HepG2 (cell line): ENCODE data around the gene HK2. TPM values are rescaled to one million over a fixed set of nuclear protein-coding genes. Genes with fewer than 3 reads are reported as not detected.

ENCODE experiments used
- ARID5B ChIP-seq: IDR thresholded peaks from 2 replicates; pipeline ENCODE4 v1.4.0; 2020; ENCODE audit warnings: mild to moderate bottlenecking, missing genetic modification reagents
- FIP1L1 ChIP-seq: fragments of 200-400 bp; formaldehyde crosslinking; IDR thresholded peaks from 2 replicates; pipeline ENCODE4 v1.6.1; 2018; ENCODE audit warnings: low read depth, mild to moderate bottlenecking, low read length, moderate library complexity, borderline replicate concordance; ENCODE audit not compliant: insufficient read depth
- GATAD2A ChIP-seq: IDR thresholded peaks from 2 replicates; pipeline ENCODE4 v1.6.1; 2016
- HMG20A ChIP-seq: IDR thresholded peaks from 2 replicates; pipeline ENCODE4 v1.6.1; 2016; ENCODE audit warnings: borderline replicate concordance
- KDM1A ChIP-seq: IDR thresholded peaks from 2 replicates; pipeline ENCODE4 v1.6.1; 2016; ENCODE audit warnings: missing compliant biosample characterization
- KLF6 ChIP-seq: IDR thresholded peaks from 2 replicates; pipeline ENCODE4 v1.8.0; 2016; ENCODE audit warnings: missing biosample characterization, missing genetic modification reagents
- LBX2 ChIP-seq: sonication (generic); formaldehyde crosslinking; IDR thresholded peaks from 2 replicates; pipeline ENCODE4 v1.5.0; 2020; ENCODE audit warnings: missing genetic modification reagents, mild to moderate bottlenecking, borderline replicate concordance
- NCOA2 ChIP-seq: sonication (generic); formaldehyde crosslinking; IDR thresholded peaks from 2 replicates; pipeline ENCODE4 v1.8.0; 2022; ENCODE audit warnings: inconsistent platforms
- NKX3-1 ChIP-seq: sonication (generic); formaldehyde crosslinking; IDR thresholded peaks from 2 replicates; pipeline ENCODE4 v1.5.0; 2020; ENCODE audit warnings: missing genetic modification reagents
- PPARG ChIP-seq: conservative IDR thresholded peaks from 2 replicates; pipeline ENCODE4 v1.6.1; 2016; ENCODE audit warnings: missing biosample characterization, missing genetic modification reagents
- TCF7 ChIP-seq: sonication (generic); IDR thresholded peaks from 2 replicates; pipeline ENCODE4 v1.6.1; 2016; ENCODE audit warnings: antibody characterized with exemption, low read depth
- TEAD2 ChIP-seq: sonication (generic); formaldehyde crosslinking; IDR thresholded peaks from 2 replicates; pipeline ENCODE4 v1.9.0; 2021; ENCODE audit warnings: missing genetic modification reagents
- USF2 ChIP-seq, 2 experiments: sonication (generic) in 1 of 2; formaldehyde crosslinking in 1 of 2; IDR thresholded peaks; 2 replicates each; pipeline versions ENCODE4 v1.5.1 to v1.6.1; 2011 to 2020; ENCODE audit warnings: borderline replicate concordance in 1 of 2, low read depth in 1 of 2, low read length in 1 of 2, mild to moderate bottlenecking in 1 of 2, missing genetic modification reagents in 1 of 2, moderate library complexity in 1 of 2
- ZBTB3 ChIP-seq: sonication (generic); formaldehyde crosslinking; IDR thresholded peaks from 2 replicates; pipeline ENCODE4 v1.4.0; 2020; ENCODE audit warnings: low read depth, mild to moderate bottlenecking, moderate library complexity, missing genetic modification reagents, borderline replicate concordance
- ZBTB43 ChIP-seq: sonication (generic); formaldehyde crosslinking; conservative IDR thresholded peaks from 2 replicates; pipeline ENCODE4 v1.4.0; 2020; ENCODE audit warnings: missing genetic modification reagents
- ZBTB46 ChIP-seq: sonication (generic); formaldehyde crosslinking; IDR thresholded peaks from 2 replicates; pipeline ENCODE4 v1.4.0; 2020; ENCODE audit warnings: mild to moderate bottlenecking, missing genetic modification reagents, borderline replicate concordance
- ZNF343 ChIP-seq: sonication (generic); formaldehyde crosslinking; IDR thresholded peaks from 2 replicates; pipeline ENCODE4 v1.4.0; 2020; ENCODE audit warnings: mild to moderate bottlenecking, missing genetic modification reagents
- ZNF430 ChIP-seq: sonication (generic); formaldehyde crosslinking; IDR thresholded peaks from 2 replicates; pipeline ENCODE4 v1.9.0; 2021; ENCODE audit warnings: mild to moderate bottlenecking, missing genetic modification reagents
- ZNF782 ChIP-seq: sonication (generic); formaldehyde crosslinking; IDR thresholded peaks from 2 replicates; pipeline ENCODE4 v1.4.0; 2020; ENCODE audit warnings: missing genetic modification reagents, mild to moderate bottlenecking, borderline replicate concordance
- polyA plus RNA-seq, 8 experiments: library from polyadenylated mRNA; depleted of rRNA in 3 of 8; stranded (reverse) in 7 of 8; unstranded in 1 of 8; fragments of >200 nt; fragmentation: Illumina TruSeq in 4 of 8; extraction: Trizol in 4 of 8; gene quantifications; 2 replicates each; pipeline versions ENCODE4 v1.2.1 to v1.2.3, GENCODE V29; 2011 to 2016; ENCODE audit warnings: low read depth in 4 of 8, missing spikeins in 1 of 8, mixed read lengths in 1 of 8; ENCODE audit not compliant: insufficient read depth in 1 of 8
- total RNA-seq, 5 experiments: library from RNA; depleted of rRNA; stranded (reverse); fragments of >200 nt; fragmentation: Illumina TruSeq; extraction: Trizol; gene quantifications; 2 replicates each; pipeline ENCODE4 v1.2.3, GENCODE V29; 2016; ENCODE audit warnings: low read depth in 1 of 5

The HK2 gene
- total and polyA plus RNA-seq, 2 of the 13 experiments (the other 11 are each of a cell fraction or from before 2014, with no cell fraction given), result 13.2 to 101 TPM

GRCh38 chr2:74924463-74925265 lies 90.7 kb downstream of the HK2 start (continued):
- no peak for TF ChIP-seq USF2 (IDR thresholded peaks at IDR 0.05; ENCODE audit: low read depth, low read length)
- no peak for TF ChIP-seq USF2 (CRISPR knock-in tag; IDR thresholded peaks at IDR 0.05; ENCODE audit: borderline replicate concordance)
- peak; percentile 34; the same call in 1 of the 2 replicates for TF ChIP-seq ZBTB46 (CRISPR knock-in tag)
- TF ChIP-seq GATAD2A (CRISPR knock-in tag), result peak; percentile 29
- no peak for TF ChIP-seq NKX3-1 (CRISPR knock-in tag)
- TF ChIP-seq HMG20A (CRISPR knock-in tag), result 0 out of 2 replicates have a peak, but pooled peaks have one; percentile 29
- peak; percentile 70 for TF ChIP-seq ARID5B (CRISPR knock-in tag)
- TF ChIP-seq ZBTB43, result peak; percentile 23; the same call in 1 of the 2 replicates
- no peak for TF ChIP-seq FIP1L1
- TF ChIP-seq LBX2, result no peak
- peak; percentile 67 for TF ChIP-seq ZNF430 (CRISPR knock-in tag)
- 0 out of 2 replicates have a peak, but pooled peaks have one; percentile 30 for TF ChIP-seq KDM1A (CRISPR knock-in tag)
- TF ChIP-seq ZNF343, result no peak; the same call in 1 of the 2 replicates
- TF ChIP-seq ZBTB3, result 0 out of 2 replicates have a peak, but pooled peaks have one; percentile 72
- no peak for TF ChIP-seq KLF6 (CRISPR knock-in tag)
- TF ChIP-seq ZNF782 (CRISPR knock-in tag), result peak; percentile 70; the same call in 1 of the 2 replicates
- 0 out of 2 replicates have a peak, but pooled peaks have one; percentile 8 for TF ChIP-seq NCOA2
- no peak for TF ChIP-seq TCF7
- TF ChIP-seq TEAD2 (CRISPR knock-in tag), result no peak
- TF ChIP-seq PPARG (CRISPR knock-in tag), result 0 out of 2 replicates have a peak, but pooled peaks have one; percentile 37
